BLaER1 treated with 17β-estradiol and CSF1 and Interleukin-3, amounts not matched to agents 10 nM and 100 nM (cell line): ENCODE measurements around the gene KLRC4.
A peak's percentile ranks its signal among the peaks of the same experiment; 100 is the strongest.
"Not testable (repeated sequence)": the region's sequence is repeated elsewhere in the genome, so short reads cannot be mapped to it uniquely, and the experiment has no call there.

ENCODE experiments used
- H3K27ac ChIP-seq, 11 experiments: shearing (Covaris generic); formaldehyde crosslinking; 2 replicates each; pipeline ENCODE4 v1.8.1; 2022
- H3K27me3 ChIP-seq, 11 experiments: shearing (Covaris generic); formaldehyde crosslinking; 2 replicates each; pipeline ENCODE4 v1.8.1; 2022
- H3K36me3 ChIP-seq, 11 experiments: shearing (Covaris generic); formaldehyde crosslinking; 2 replicates each; pipeline ENCODE4 v1.8.1; 2022
- H3K4me1 ChIP-seq, 10 experiments: shearing (Covaris generic); formaldehyde crosslinking; 2 replicates each; pipeline ENCODE4 v1.8.1; 2022
- H3K4me2 ChIP-seq, 11 experiments: shearing (Covaris generic); formaldehyde crosslinking; 2 replicates each; pipeline ENCODE4 v1.8.1; 2022
- H3K4me3 ChIP-seq, 10 experiments: shearing (Covaris generic); formaldehyde crosslinking; 2 replicates each; pipeline ENCODE4 v1.8.1; 2022
- H3K9ac ChIP-seq, 11 experiments: shearing (Covaris generic); formaldehyde crosslinking; 2 replicates each; pipeline ENCODE4 v1.8.1; 2022
- H3K9me3 ChIP-seq, 11 experiments: shearing (Covaris generic); formaldehyde crosslinking; replicated peaks in 1 of 11; 2 replicates each; pipeline ENCODE4 v1.8.1; 2022
- H4K20me1 ChIP-seq, 11 experiments: shearing (Covaris generic); formaldehyde crosslinking; 2 replicates each; pipeline ENCODE4 v1.8.1; 2022
- Cebpa-rat ChIP-seq, 11 experiments: shearing (Covaris generic); IDR thresholded peaks; 2 replicates each; pipeline ENCODE4 v1.8.1; 2022

The KLRC4 gene

GRCh38 chr12:10424260-10424899, 14.8 kb upstream of the KLRC4 start:
- not testable (repeated sequence) for H3K4me1 ChIP-seq, H3K4me2 ChIP-seq, H3K27ac ChIP-seq, H3K4me3 ChIP-seq, H4K20me1 ChIP-seq, H3K9ac ChIP-seq, H3K9me3 ChIP-seq, H3K36me3 ChIP-seq, H3K27me3 ChIP-seq

GRCh38 chr12:10422159-10422558, 12.6 kb upstream of the KLRC4 start:
- H3K36me3 ChIP-seq, H4K20me1 ChIP-seq, H3K4me1 ChIP-seq, H3K27me3 ChIP-seq, H3K9ac ChIP-seq, H3K9me3 ChIP-seq, H3K4me3 ChIP-seq, H3K4me2 ChIP-seq, H3K27ac ChIP-seq: not testable (repeated sequence)

- H3K4me2 ChIP-seq, H3K27ac ChIP-seq, H3K9ac ChIP-seq: not testable (repeated sequence)
Measured at GRCh38 chr12:10420334-10420733, 10.8 kb upstream of the KLRC4 start, which contains the start of gene KLRC3. Gene KLRC3, minus strand, starts transcription at chr12:10420595. Its CDS starts 45 bp downstream, at chr12:10420550.

GRCh38 chr12:10408842-10409241, 715 bp downstream of the KLRC4 start:
- Histone ChIP-seq H3K4me3 (no peak overlapping the region), H3K27ac (no peak overlapping the region), H3K36me3 (no peaks in the 10 kb centered on the region), H3K9me3 (peaks cover 0 to 11% (median 5%) of the 10 kb centered on the region in 11 experiments; a peak in 7 of 22 replicates), H3K27me3 (no peaks in the 10 kb centered on the region), H4K20me1 (no peaks in the 10 kb centered on the region), H3K4me1 (peaks cover 0 to 10% (median 6%) of the 10 kb centered on the region in 10 experiments; a peak in 11 of 20 replicates), H3K4me2 (no peak overlapping the region), H3K9ac (no peak overlapping the region)
- TF ChIP-seq Cebpa-rat (IDR thresholded peaks at IDR 0.05): no peak

More at GRCh38 chr12:10420334-10420733, 10.8 kb upstream of the KLRC4 start, which contains the start of gene KLRC3:
- H4K20me1 ChIP-seq, H3K4me3 ChIP-seq, H3K36me3 ChIP-seq, H3K9me3 ChIP-seq, H3K4me1 ChIP-seq, H3K27me3 ChIP-seq: not testable (repeated sequence)

GRCh38 chr12:10406725-10407124, 2.8 kb downstream of the KLRC4 start:
- Histone ChIP-seq H4K20me1 (no peaks in the 10 kb centered on the region), H3K27me3 (no peaks in the 10 kb centered on the region), H3K4me1 (peaks cover 0 to 10% (median 6%) of the 10 kb centered on the region in 10 experiments; a peak in 11 of 20 replicates), H3K4me3 (no peak overlapping the region), H3K9me3 (peaks cover 0 to 11% (median 5%) of the 10 kb centered on the region in 11 experiments; a peak in 7 of 22 replicates), H3K36me3 (no peaks in the 10 kb centered on the region), H3K27ac (no peak overlapping the region), H3K4me2 (peak overlapping the region in 6 of 11 experiments; percentile 27 to 62 (median 46); a peak in 11 of 22 replicates), H3K9ac (no peak overlapping the region)
- no peak for TF ChIP-seq Cebpa-rat (IDR thresholded peaks at IDR 0.05)

GRCh38 chr12:10405294-10405693, 4.3 kb downstream of the KLRC4 start:
- TF ChIP-seq Cebpa-rat (IDR thresholded peaks at IDR 0.05): no peak
- Histone ChIP-seq H3K27me3 (no peaks in the 10 kb centered on the region), H3K9me3 (peaks cover 0 to 11% (median 5%) of the 10 kb centered on the region in 11 experiments; a peak in 7 of 22 replicates), H3K36me3 (no peaks in the 10 kb centered on the region), H3K4me2 (no peak overlapping the region), H3K9ac (no peak overlapping the region), H3K4me1 (peaks cover 0 to 10% (median 6%) of the 10 kb centered on the region in 10 experiments; a peak in 11 of 20 replicates), H3K4me3 (no peak overlapping the region), H4K20me1 (no peaks in the 10 kb centered on the region), H3K27ac (no peak overlapping the region)

GRCh38 chr12:10404798-10405197, 4.8 kb downstream of the KLRC4 start:
- no peaks in the 10 kb centered on the region for H3K27me3 ChIP-seq
- H3K27ac ChIP-seq: no peak overlapping the region
- no peaks in the 10 kb centered on the region for H4K20me1 ChIP-seq
- no peak for TF ChIP-seq Cebpa-rat (IDR thresholded peaks at IDR 0.05)
- no peak overlapping the region for H3K4me2 ChIP-seq
- peaks cover 0 to 10% (median 6%) of the 10 kb centered on the region in 10 experiments; a peak in 11 of 20 replicates for H3K4me1 ChIP-seq
- peaks cover 0 to 11% (median 5%) of the 10 kb centered on the region in 11 experiments; a peak in 9 of 22 replicates for H3K9me3 ChIP-seq
- H3K9ac ChIP-seq: no peak overlapping the region
- no peaks in the 10 kb centered on the region for H3K36me3 ChIP-seq
- H3K4me3 ChIP-seq: no peak overlapping the region

- Histone ChIP-seq H3K9me3 (peaks cover 0 to 11% (median 5%) of the 10 kb centered on the region in 11 experiments; a peak in 10 of 22 replicates), H4K20me1 (no peaks in the 10 kb centered on the region), H3K27me3 (no peaks in the 10 kb centered on the region), H3K9ac (no peak overlapping the region), H3K4me1 (peaks cover 7 to 25% (median 21%) of the 10 kb centered on the region in 10 experiments), H3K4me3 (no peak overlapping the region), H3K27ac (no peak overlapping the region), H3K36me3 (no peaks in the 10 kb centered on the region), H3K4me2 (no peak overlapping the region)
- no peak for TF ChIP-seq Cebpa-rat (IDR thresholded peaks at IDR 0.05)
Measured at GRCh38 chr12:10400829-10401228, 8.7 kb downstream of the KLRC4 start.

- TF ChIP-seq Cebpa-rat (IDR thresholded peaks at IDR 0.05): no peak
- Histone ChIP-seq H3K9ac (no peak overlapping the region), H3K36me3 (no peaks in the 10 kb centered on the region), H3K27ac (peak overlapping the region in 4 of 11 experiments; percentile 70 to 90 (median 81); a peak in 5 of 22 replicates), H3K4me3 (no peak overlapping the region), H3K9me3 (peaks cover 0 to 4% (median 0%) of the 10 kb centered on the region in 11 experiments; a peak in 3 of 22 replicates), H3K27me3 (no peaks in the 10 kb centered on the region), H3K4me1 (peaks cover 23 to 50% (median 43%) of the 10 kb centered on the region in 10 experiments), H3K4me2 (peak overlapping the region in 9 of 11 experiments; percentile 26 to 81 (median 55); a peak in 11 of 22 replicates), H4K20me1 (no peaks in the 10 kb centered on the region)
Measured at GRCh38 chr12:10398168-10398567, 11.4 kb downstream of the KLRC4 start.

GRCh38 chr12:10397296-10397695, 12.3 kb downstream of the KLRC4 start:
- H3K9me3 ChIP-seq: peaks cover 0 to 4% (median 0%) of the 10 kb centered on the region in 11 experiments; a peak in 3 of 22 replicates
- TF ChIP-seq Cebpa-rat (IDR thresholded peaks at IDR 0.05): no peak
- H3K27me3 ChIP-seq: no peaks in the 10 kb centered on the region
- H4K20me1 ChIP-seq: no peaks in the 10 kb centered on the region
- H3K9ac ChIP-seq: peak overlapping the region in 1 of 11 experiments; percentile 34; a peak in 1 of 22 replicates
- H3K36me3 ChIP-seq: no peaks in the 10 kb centered on the region
- peaks cover 32 to 59% (median 51%) of the 10 kb centered on the region in 10 experiments for H3K4me1 ChIP-seq
- peak overlapping the region in 10 of 11 experiments; percentile 2 to 81 (median 54); a peak in 18 of 22 replicates for H3K4me2 ChIP-seq
- H3K27ac ChIP-seq: peak overlapping the region in 6 of 11 experiments; percentile 23 to 90 (median 75); a peak in 9 of 22 replicates
- H3K4me3 ChIP-seq: no peak overlapping the region

GRCh38 chr12:10396176-10396575, 13.4 kb downstream of the KLRC4 start:
- not testable (repeated sequence) for H3K9me3 ChIP-seq, H4K20me1 ChIP-seq, H3K4me3 ChIP-seq, H3K27me3 ChIP-seq, H3K36me3 ChIP-seq
- H3K4me2 ChIP-seq: peak overlapping the region; percentile 57 to 87 (median 70)
- H3K4me1 ChIP-seq: peaks cover 43 to 69% (median 61%) of the 10 kb centered on the region in 10 experiments
- peak overlapping the region in 8 of 11 experiments; percentile 42 to 79 (median 58); a peak in 13 of 22 replicates for H3K9ac ChIP-seq
- H3K27ac ChIP-seq: peak overlapping the region in 10 of 11 experiments; percentile 69 to 93 (median 77); a peak in 19 of 22 replicates
